Liver (tissue), 9 donors: ENCODE results near the gene TNIP1. TPM values are rescaled to one million over a fixed set of nuclear protein-coding genes. Genes with fewer than 3 reads are reported as not detected.
A peak's percentile ranks its signal among the peaks of the same experiment; 100 is the strongest.

Source experiments
- DNase-seq: peaks from one replicate; pipeline ENCODE4 v3.0.0-alpha.2; 2017; ENCODE audit warnings: low spot score
- H3K27ac ChIP-seq, 2 donors: one replicate each; pipeline ENCODE4 v1.7.0; 2013; ENCODE audit warnings: inconsistent platforms in 2 of 2, low read length in 2 of 2, control low read depth in 1 of 2, low read depth in 1 of 2, mild to moderate bottlenecking in 1 of 2
- H3K27me3 ChIP-seq, 4 donors: one replicate each; pipeline versions ENCODE4 v1.6.1 to v1.7.0; 2013; ENCODE audit warnings: low read length in 3 of 4, inconsistent platforms in 1 of 4, mild to moderate bottlenecking in 1 of 4, moderate library complexity in 1 of 4; ENCODE audit not compliant: control insufficient read depth in 4 of 4, insufficient read depth in 4 of 4
- H3K36me3 ChIP-seq, 4 donors: one replicate each; pipeline versions ENCODE4 v1.6.1 to v1.7.0; 2013; ENCODE audit warnings: low read length in 3 of 4, mild to moderate bottlenecking in 3 of 4, low read depth in 1 of 4, moderate library complexity in 1 of 4; ENCODE audit not compliant: control insufficient read depth in 4 of 4, insufficient read depth in 3 of 4
- H3K4me1 ChIP-seq, 4 donors: one replicate each; pipeline versions ENCODE4 v1.6.1 to v1.7.0; 2013; ENCODE audit warnings: low read length in 3 of 4, mild to moderate bottlenecking in 3 of 4, moderate library complexity in 1 of 4; ENCODE audit not compliant: control insufficient read depth in 4 of 4, insufficient read depth in 4 of 4
- H3K4me3 ChIP-seq, 3 donors: one replicate each; pipeline versions ENCODE4 v1.6.1 to v1.7.0; 2013; ENCODE audit warnings: low read length in 3 of 3, control low read depth in 1 of 3, low read depth in 1 of 3, mild to moderate bottlenecking in 1 of 3
- H3K9ac ChIP-seq, 2 donors: one replicate each; pipeline ENCODE4 v1.7.0; 2013; ENCODE audit warnings: low read length in 2 of 2, mild to moderate bottlenecking in 2 of 2, moderate library complexity in 2 of 2, control low read depth in 1 of 2, low read depth in 1 of 2
- H3K9me3 ChIP-seq, 4 donors: one replicate each; pipeline versions ENCODE4 v1.6.1 to v1.7.0; 2013; ENCODE audit warnings: low read length in 3 of 4; ENCODE audit not compliant: control insufficient read depth in 4 of 4
- ATF3 ChIP-seq: IDR thresholded peaks from 2 replicates; pipeline ENCODE4 v1.6.1; 2016; ENCODE audit warnings: antibody characterized with exemption
- FOXA1 ChIP-seq: IDR thresholded peaks from 2 replicates; pipeline ENCODE4 v1.6.1; 2016; ENCODE audit warnings: antibody characterized with exemption
- HNF4A ChIP-seq, 2 donors: conservative IDR thresholded peaks; 2 replicates each; pipeline ENCODE4 v1.6.1; 2016; ENCODE audit warnings: antibody characterized with exemption in 2 of 2, mild to moderate bottlenecking in 2 of 2
- JUND ChIP-seq, 2 donors: IDR thresholded peaks; 2 replicates each; pipeline ENCODE4 v1.6.1; 2016; ENCODE audit warnings: antibody characterized with exemption in 2 of 2
- NR2F2 ChIP-seq: IDR thresholded peaks from 2 replicates; pipeline ENCODE4 v1.6.1; 2016; ENCODE audit warnings: antibody characterized with exemption
- RAD21 ChIP-seq, 2 donors: IDR thresholded peaks; 2 replicates each; pipeline ENCODE4 v1.6.1; 2016; ENCODE audit warnings: antibody characterized with exemption in 2 of 2, mild to moderate bottlenecking in 2 of 2
- RXRA ChIP-seq, 2 donors: IDR thresholded peaks; 2 replicates each; pipeline ENCODE4 v1.6.1; 2017 to 2018; ENCODE audit warnings: antibody characterized with exemption in 2 of 2, mild to moderate bottlenecking in 1 of 2
- SP1 ChIP-seq: IDR thresholded peaks from 2 replicates; pipeline ENCODE4 v1.6.1; 2018; ENCODE audit warnings: antibody characterized with exemption, mild to moderate bottlenecking
- TAF1 ChIP-seq: conservative IDR thresholded peaks from 2 replicates; pipeline ENCODE4 v1.6.1; 2016; ENCODE audit warnings: antibody characterized with exemption, mild to moderate bottlenecking
- YY1 ChIP-seq: IDR thresholded peaks from 2 replicates; pipeline ENCODE4 v1.6.1; 2016; ENCODE audit warnings: antibody characterized with exemption, mild to moderate bottlenecking
- WGBS: extraction: QIAGEN DNeasy Blood & Tissue Kit; methylation state at CpG from one replicate; pipeline ENCODE4 v1.1.7; 2013; 5-methylcytosine and 5-hydroxymethylcytosine counted together
- polyA plus RNA-seq, 2 donors: library from polyadenylated mRNA; stranded (reverse) in 1 of 2; unstranded in 1 of 2; fragments of 200-250 nt in 1 of 2; fragments of >200 nt in 1 of 2; fragmentation: Nextera tagmentation in 1 of 2; extraction: Ambion mirVana in 1 of 2; gene quantifications; one replicate each; pipeline versions ENCODE4 v1.2.1 to v1.2.3, GENCODE V29; 2013 to 2015
- total RNA-seq, 2 donors: library from RNA; depleted of rRNA; stranded (reverse); fragments of >200 nt; gene quantifications; one replicate each; pipeline ENCODE4 v1.2.3, GENCODE V29; 2014
- TF ChIP-seq, protein P1 (sequence below): fragments of 150-350 bp; IDR thresholded peaks from 2 replicates; pipeline ENCODE4 v1.5.1; 2017; ENCODE audit warnings: improper control_type of control experiment, low read depth, low read length; ENCODE audit not compliant: missing input control
- TF ChIP-seq, protein P2 (sequence below): IDR thresholded peaks from 2 replicates; pipeline ENCODE4 v1.6.1; 2016; ENCODE audit warnings: antibody characterized with exemption
- TF ChIP-seq, protein P3 (sequence below): IDR thresholded peaks from 2 replicates; pipeline ENCODE4 v1.6.1; 2016; ENCODE audit warnings: antibody characterized with exemption
- TF ChIP-seq, protein P4 (sequence below): IDR thresholded peaks from 2 replicates; pipeline ENCODE4 v1.6.1; 2016; ENCODE audit warnings: antibody characterized with exemption, mild to moderate bottlenecking
- donor health status: healthy.
- donor health status: healthy.
- donor health status: healthy.
- donor health status: healthy.
- donor health status: healthy.

Gene TNIP1
- total and polyA plus RNA-seq, 4 donors, result 33.2 to 101 (median 48.0) TPM

DNA sequence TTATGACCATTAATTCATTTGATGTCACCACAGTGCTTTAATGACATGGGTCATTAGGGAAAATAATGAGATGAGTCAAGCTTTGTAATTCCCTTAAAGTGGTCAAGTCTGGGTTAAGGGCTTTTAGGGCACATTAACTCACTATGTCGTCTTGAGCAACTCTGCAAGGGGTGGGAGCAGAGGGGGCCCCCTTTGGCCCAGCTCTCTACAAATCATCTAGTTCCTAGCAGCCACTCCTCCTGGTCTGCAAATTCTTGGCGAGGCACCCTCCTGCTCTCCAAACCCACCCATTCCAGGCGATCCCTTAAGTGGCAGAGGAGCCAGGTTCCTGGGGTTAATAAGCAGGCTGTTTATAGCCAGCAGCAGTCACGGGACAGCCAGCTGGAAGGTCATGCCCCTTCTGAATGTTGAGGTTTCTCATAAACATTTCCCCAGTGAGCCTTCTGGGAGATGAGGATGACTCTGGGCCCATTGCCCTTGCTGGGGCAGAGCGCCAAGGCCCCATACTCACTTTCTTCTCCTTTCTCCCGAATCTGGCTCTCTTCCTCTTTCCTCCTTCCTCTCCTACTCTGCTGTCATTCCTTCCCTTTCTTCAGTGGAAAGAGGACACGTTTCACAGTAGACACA, 74.8 kb downstream of the TNIP1 start:
- H3K4me3 ChIP-seq, result no peak overlapping the region
- TF ChIP-seq, protein P1, sequence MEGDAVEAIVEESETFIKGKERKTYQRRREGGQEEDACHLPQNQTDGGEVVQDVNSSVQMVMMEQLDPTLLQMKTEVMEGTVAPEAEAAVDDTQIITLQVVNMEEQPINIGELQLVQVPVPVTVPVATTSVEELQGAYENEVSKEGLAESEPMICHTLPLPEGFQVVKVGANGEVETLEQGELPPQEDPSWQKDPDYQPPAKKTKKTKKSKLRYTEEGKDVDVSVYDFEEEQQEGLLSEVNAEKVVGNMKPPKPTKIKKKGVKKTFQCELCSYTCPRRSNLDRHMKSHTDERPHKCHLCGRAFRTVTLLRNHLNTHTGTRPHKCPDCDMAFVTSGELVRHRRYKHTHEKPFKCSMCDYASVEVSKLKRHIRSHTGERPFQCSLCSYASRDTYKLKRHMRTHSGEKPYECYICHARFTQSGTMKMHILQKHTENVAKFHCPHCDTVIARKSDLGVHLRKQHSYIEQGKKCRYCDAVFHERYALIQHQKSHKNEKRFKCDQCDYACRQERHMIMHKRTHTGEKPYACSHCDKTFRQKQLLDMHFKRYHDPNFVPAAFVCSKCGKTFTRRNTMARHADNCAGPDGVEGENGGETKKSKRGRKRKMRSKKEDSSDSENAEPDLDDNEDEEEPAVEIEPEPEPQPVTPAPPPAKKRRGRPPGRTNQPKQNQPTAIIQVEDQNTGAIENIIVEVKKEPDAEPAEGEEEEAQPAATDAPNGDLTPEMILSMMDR, result no peak
- TF ChIP-seq NR2F2 (peak; percentile 98), SP1 (peak; percentile 44), RXRA (IDR thresholded peaks at IDR 0.05) (peak; percentile 84 to 90), YY1 (peak; percentile 55), FOXA1 (no peak), RAD21 (IDR thresholded peaks at IDR 0.05) (peak in 1 of 2 donors; percentile 26), TAF1 (no peak), JUND (IDR thresholded peaks at IDR 0.05) (no peak), ATF3 (no peak), HNF4A (conservative IDR thresholded peaks at IDR 0.05) (no peak)
- TF ChIP-seq, protein P2, sequence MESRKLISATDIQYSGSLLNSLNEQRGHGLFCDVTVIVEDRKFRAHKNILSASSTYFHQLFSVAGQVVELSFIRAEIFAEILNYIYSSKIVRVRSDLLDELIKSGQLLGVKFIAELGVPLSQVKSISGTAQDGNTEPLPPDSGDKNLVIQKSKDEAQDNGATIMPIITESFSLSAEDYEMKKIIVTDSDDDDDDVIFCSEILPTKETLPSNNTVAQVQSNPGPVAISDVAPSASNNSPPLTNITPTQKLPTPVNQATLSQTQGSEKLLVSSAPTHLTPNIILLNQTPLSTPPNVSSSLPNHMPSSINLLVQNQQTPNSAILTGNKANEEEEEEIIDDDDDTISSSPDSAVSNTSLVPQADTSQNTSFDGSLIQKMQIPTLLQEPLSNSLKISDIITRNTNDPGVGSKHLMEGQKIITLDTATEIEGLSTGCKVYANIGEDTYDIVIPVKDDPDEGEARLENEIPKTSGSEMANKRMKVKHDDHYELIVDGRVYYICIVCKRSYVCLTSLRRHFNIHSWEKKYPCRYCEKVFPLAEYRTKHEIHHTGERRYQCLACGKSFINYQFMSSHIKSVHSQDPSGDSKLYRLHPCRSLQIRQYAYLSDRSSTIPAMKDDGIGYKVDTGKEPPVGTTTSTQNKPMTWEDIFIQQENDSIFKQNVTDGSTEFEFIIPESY, result no peak
- TF ChIP-seq, protein P3, sequence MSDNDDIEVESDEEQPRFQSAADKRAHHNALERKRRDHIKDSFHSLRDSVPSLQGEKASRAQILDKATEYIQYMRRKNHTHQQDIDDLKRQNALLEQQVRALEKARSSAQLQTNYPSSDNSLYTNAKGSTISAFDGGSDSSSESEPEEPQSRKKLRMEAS, result peak; percentile 27
- TF ChIP-seq, protein P4, sequence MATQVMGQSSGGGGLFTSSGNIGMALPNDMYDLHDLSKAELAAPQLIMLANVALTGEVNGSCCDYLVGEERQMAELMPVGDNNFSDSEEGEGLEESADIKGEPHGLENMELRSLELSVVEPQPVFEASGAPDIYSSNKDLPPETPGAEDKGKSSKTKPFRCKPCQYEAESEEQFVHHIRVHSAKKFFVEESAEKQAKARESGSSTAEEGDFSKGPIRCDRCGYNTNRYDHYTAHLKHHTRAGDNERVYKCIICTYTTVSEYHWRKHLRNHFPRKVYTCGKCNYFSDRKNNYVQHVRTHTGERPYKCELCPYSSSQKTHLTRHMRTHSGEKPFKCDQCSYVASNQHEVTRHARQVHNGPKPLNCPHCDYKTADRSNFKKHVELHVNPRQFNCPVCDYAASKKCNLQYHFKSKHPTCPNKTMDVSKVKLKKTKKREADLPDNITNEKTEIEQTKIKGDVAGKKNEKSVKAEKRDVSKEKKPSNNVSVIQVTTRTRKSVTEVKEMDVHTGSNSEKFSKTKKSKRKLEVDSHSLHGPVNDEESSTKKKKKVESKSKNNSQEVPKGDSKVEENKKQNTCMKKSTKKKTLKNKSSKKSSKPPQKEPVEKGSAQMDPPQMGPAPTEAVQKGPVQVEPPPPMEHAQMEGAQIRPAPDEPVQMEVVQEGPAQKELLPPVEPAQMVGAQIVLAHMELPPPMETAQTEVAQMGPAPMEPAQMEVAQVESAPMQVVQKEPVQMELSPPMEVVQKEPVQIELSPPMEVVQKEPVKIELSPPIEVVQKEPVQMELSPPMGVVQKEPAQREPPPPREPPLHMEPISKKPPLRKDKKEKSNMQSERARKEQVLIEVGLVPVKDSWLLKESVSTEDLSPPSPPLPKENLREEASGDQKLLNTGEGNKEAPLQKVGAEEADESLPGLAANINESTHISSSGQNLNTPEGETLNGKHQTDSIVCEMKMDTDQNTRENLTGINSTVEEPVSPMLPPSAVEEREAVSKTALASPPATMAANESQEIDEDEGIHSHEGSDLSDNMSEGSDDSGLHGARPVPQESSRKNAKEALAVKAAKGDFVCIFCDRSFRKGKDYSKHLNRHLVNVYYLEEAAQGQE, result peak; percentile 72
- WGBS, result 63% methylated on average over 7 of the region's 7 CpGs
- H3K9ac ChIP-seq, result no peak overlapping the region
- DNase-seq, result no peak
- no peaks in the 10 kb centered on the region for H3K27me3 ChIP-seq
- H3K9me3 ChIP-seq, result no peaks in the 10 kb centered on the region
- no peaks in the 10 kb centered on the region for H3K36me3 ChIP-seq
- peaks cover 17 to 44% (median 29%) of the 10 kb centered on the region in 4 donors for H3K4me1 ChIP-seq
- H3K27ac ChIP-seq, result peak overlapping the region; percentile 77 to 81
